Diencephalon (tissue), 1 donor: ENCODE measurements around the gene COX4I1. TPM values are rescaled to one million over a fixed set of nuclear protein-coding genes. Genes with fewer than 3 reads are reported as not detected.

ENCODE experiments used
- small RNA-seq: library from RNA; depleted of rRNA; stranded (forward); fragments of <200 nt; gene quantifications from one replicate; pipeline ENCODE3, GENCODE V24; 2014
- total RNA-seq: library from RNA; depleted of rRNA; stranded (reverse); fragments of >200 nt; gene quantifications from one replicate; pipeline ENCODE4 v1.2.3, GENCODE V29; 2014

COX4I1 gene
- total RNA-seq = 294 TPM

GRCh38 chr16:85799497-85800320, at the start of gene COX4I1, which contains the start of gene EMC8:
TSS of gene COX4I1 (plus strand) at chr16:85799695. CDS start at chr16:85801206, 1,511 bp downstream.
TSS of gene EMC8 (minus strand) at chr16:85799544. CDS start at chr16:85799295, 249 bp downstream.

GRCh38 chr16:85750827-85751697, 48.4 kb upstream of the COX4I1 start, which contains the start of gene C16orf74:
TSS of gene C16orf74 (minus strand) at chr16:85751096. CDS start at chr16:85735217, 15,879 bp downstream.

Small RNA genes within 50 kb of the gene (small RNA-seq; reads per million reads assigned to genes)
- 0.08 reads per million for gene RNU1-103P

Other genes starting within 250 kb of the COX4I1 start
- gene GSE1, start 186.4 kb upstream of the COX4I1 start, total RNA-seq = 26.5 TPM
- 5.8 TPM for gene GINS2, start 110.7 kb upstream of the COX4I1 start, total RNA-seq
- gene C16orf74, start 48.6 kb upstream of the COX4I1 start, total RNA-seq = 1.8 TPM
- 19.8 TPM for gene EMC8, start 151 bp upstream of the COX4I1 start, total RNA-seq
- gene IRF8, start 99.5 kb downstream of the COX4I1 start, total RNA-seq = 7.2 TPM